HG02973 (cell line): ENCODE measurements around the gene PIM1.
"Not testable (repeated sequence)": the region's sequence is repeated elsewhere in the genome, so short reads cannot be mapped to it uniquely, and the experiment has no call there.

Experiments used
- ATAC-seq: cut with Tn5 transposase; IDR thresholded peaks from one replicate; pipeline ENCODE4 v1.9.1; 2021; ENCODE audit warnings: moderate library complexity; ENCODE audit not compliant: unreplicated experiment

PIM1 gene

GRCh38 chr6:37170273-37171200 is 585 bp downstream of the PIM1 start:
- ATAC-seq = peak; percentile 12

- ATAC-seq = no peak
Measured at GRCh38 chr6:37171201-37171969, 1.4 kb downstream of the PIM1 start.

- no peak for ATAC-seq
Measured at GRCh38 chr6:37171970-37172812, 2.2 kb downstream of the PIM1 start.

GRCh38 chr6:37172912-37173492 is 3.0 kb downstream of the PIM1 start:
- no peak for ATAC-seq

GRCh38 chr6:37173493-37174195 is 3.7 kb downstream of the PIM1 start:
- ATAC-seq = no peak

GRCh38 chr6:37174196-37174514 is 4.2 kb downstream of the PIM1 start:
- ATAC-seq = no peak

- no peak for ATAC-seq
Measured at GRCh38 chr6:37174515-37175331, 4.8 kb downstream of the PIM1 start.

GRCh38 chr6:37175332-37176267 is 5.6 kb downstream of the PIM1 start:
- no peak for ATAC-seq

- ATAC-seq = no peak
Measured at GRCh38 chr6:37176268-37177076, 6.5 kb downstream of the PIM1 start.

- ATAC-seq = no peak
Measured at GRCh38 chr6:37177077-37177934, 7.4 kb downstream of the PIM1 start.

- ATAC-seq = no peak
Measured at GRCh38 chr6:37177935-37178517, 8.1 kb downstream of the PIM1 start.

GRCh38 chr6:37180075-37180474 is 10.1 kb downstream of the PIM1 start:
- ATAC-seq = no peak

- ATAC-seq = not testable (repeated sequence)
Measured at GRCh38 chr6:37180610-37181009, 10.7 kb downstream of the PIM1 start.

GRCh38 chr6:37182736-37183590 is 13.0 kb downstream of the PIM1 start:
- ATAC-seq = no peak
